ENCODE data around the gene PTPN4. TPM values are rescaled to one million over a fixed set of nuclear protein-coding genes. Genes with fewer than 3 reads are reported as not detected.
"Not testable (repeated sequence)": the region's sequence is repeated elsewhere in the genome, so short reads cannot be mapped to it uniquely, and the experiment has no call there.

PTPN4 gene
- total RNA-seq, 5 donors from 2014 or later (not counting 1 experiment from before 2014, with no cell fraction given) = 105 to 134 (median 126) TPM

DNA sequence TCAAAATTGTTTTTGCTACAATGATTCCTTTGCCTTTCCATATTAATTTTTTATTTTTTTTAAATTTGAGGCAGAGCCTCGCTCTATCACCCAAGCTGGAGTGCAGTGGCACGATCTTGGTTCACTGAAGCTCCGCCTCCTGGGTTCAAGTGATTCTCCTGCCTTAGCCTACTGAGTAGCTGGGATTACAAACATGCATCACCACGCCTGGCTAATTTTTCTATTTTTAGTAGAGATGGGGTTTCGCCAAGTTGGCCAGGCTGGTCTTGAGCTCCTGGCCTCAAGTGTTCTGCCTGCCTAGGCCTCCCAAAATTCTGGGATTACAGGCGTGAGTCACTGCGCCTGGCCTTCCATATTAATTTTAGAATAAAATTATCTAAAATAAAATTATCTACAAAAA lies 41.3 kb downstream of the PTPN4 start:
- Mint-ChIP-seq H3K9me3 (peaks cover 0 to 6% (median 0%) of the 10 kb centered on the region in 3 donors), H3K27ac (no peak overlapping the region), H3K4me3 (no peak overlapping the region), H3K27me3 (no peaks in the 10 kb centered on the region), H3K4me1 (peaks cover 74 to 86% (median 84%) of the 10 kb centered on the region in 3 donors), H3K36me3 (peaks cover 27% of the 10 kb centered on the region)
- no peak for DNase-seq
- POLR2A ChIA-PET = interaction anchor here in 1 of 2 donors (0.7 kb wide), 1 partner anchor 120 kb away, joined by 7 read pairs; no protein-coding TSS in a partner anchor
- Histone ChIP-seq H3K9me3 (no peaks in the 10 kb centered on the region), H3K27ac (ENCODE audit: low read length) (no peak overlapping the region), H3K4me3 (ENCODE audit: control insufficient read depth in 1 of 2, extremely low read depth in 1 of 2, low read length in 1 of 2) (no peak overlapping the region), H3K27me3 (replicated peaks in 1 of 2; ENCODE audit: control insufficient read depth in 2 of 2, extremely low read depth in 1 of 2, insufficient read depth in 2 of 2, low read length in 1 of 2) (no peaks in the 10 kb centered on the region), H3K4me1 (ENCODE audit: control insufficient read depth in 1 of 2, extremely low read depth in 1 of 2, insufficient read depth in 2 of 2, low read length in 2 of 2) (peaks cover 2 to 5% of the 10 kb centered on the region in 2 experiments), H3K36me3 (ENCODE audit: control insufficient read depth in 2 of 2, extremely low read depth in 1 of 2, insufficient read depth in 1 of 2, low read length in 1 of 2) (no peaks in the 10 kb centered on the region)
- CTCF ChIA-PET = interaction anchor here (0.7 kb wide), 2 partner anchors 18 to 219 kb away, joined by 3 to 4 read pairs; no protein-coding TSS in a partner anchor
- no peak for ATAC-seq (replicated peaks in 1 of 4)
- WGBS (ENCODE audit: insufficient coverage) = 97% methylated on average over 4 of the region's 7 CpGs

DNA sequence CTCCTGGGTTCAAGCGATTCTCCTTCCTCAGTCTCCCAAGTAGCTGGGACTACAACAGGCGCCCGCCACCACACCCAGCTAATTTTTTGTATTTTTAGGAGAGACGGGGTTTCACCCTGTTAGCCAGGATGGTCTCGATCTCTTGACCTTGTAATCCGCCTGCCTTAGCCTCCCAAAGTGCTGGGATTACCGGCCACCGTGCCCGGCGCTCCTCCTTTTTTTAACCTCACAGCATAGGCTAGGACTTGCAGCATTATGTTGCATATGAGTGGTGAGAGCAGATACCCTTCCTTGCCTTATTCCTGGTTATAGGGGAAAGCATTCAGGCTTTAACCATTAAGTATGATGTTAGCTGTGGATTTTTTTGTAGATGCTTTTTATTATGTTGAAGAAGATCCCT lies 42.3 kb downstream of the PTPN4 start:
- no CpG with 5 or more reads among the region's 10 CpGs for WGBS (ENCODE audit: insufficient coverage)
- H3K9me3 ChIP-seq; H3K36me3 ChIP-seq (ENCODE audit: control insufficient read depth in 2 of 2, extremely low read depth in 1 of 2, insufficient read depth in 1 of 2, low read length in 1 of 2); POLR2A ChIA-PET; H3K4me1 ChIP-seq (ENCODE audit: control insufficient read depth in 1 of 2, extremely low read depth in 1 of 2, insufficient read depth in 2 of 2, low read length in 2 of 2); H3K9me3 Mint-ChIP-seq; H3K4me3 ChIP-seq (ENCODE audit: control insufficient read depth in 1 of 2, extremely low read depth in 1 of 2, low read length in 1 of 2); H3K27me3 ChIP-seq (replicated peaks in 1 of 2; ENCODE audit: control insufficient read depth in 2 of 2, extremely low read depth in 1 of 2, insufficient read depth in 2 of 2, low read length in 1 of 2); H3K27ac Mint-ChIP-seq; ATAC-seq (replicated peaks in 1 of 4); DNase-seq; H3K27me3 Mint-ChIP-seq; H3K27ac ChIP-seq (ENCODE audit: low read length): not testable (repeated sequence)
- peak overlapping the region in 1 of 3 donors; percentile 12 for H3K4me3 Mint-ChIP-seq
- peaks cover 36% of the 10 kb centered on the region for H3K36me3 Mint-ChIP-seq
- CTCF ChIA-PET = interaction anchor here (0.7 to 1.5 kb wide), 2 partner anchors 33 to 161 kb away, joined by 3 to 6 read pairs; no protein-coding TSS in a partner anchor
- peaks cover 75 to 86% (median 82%) of the 10 kb centered on the region in 3 donors for H3K4me1 Mint-ChIP-seq

DNA sequence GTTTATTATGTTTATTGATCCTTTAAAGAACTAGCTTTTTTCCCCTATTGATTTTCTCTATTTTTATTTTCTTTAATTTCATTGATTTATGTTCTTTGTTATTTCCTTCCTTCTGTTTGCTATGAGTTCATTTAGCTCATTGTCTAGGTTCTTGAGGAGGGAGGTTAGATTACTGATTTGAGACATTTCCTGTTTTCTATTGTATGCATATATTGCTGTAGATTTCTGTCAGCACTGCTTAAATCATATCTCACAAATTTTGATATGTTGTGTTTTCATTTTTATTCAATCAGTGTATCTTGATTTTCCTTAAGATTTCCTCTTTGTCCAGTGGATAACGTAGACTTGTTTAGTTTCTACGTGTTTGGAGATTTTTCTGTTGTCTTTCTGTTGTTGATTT lies 43.4 kb downstream of the PTPN4 start:
- H3K27ac Mint-ChIP-seq = no peak overlapping the region
- H3K4me1 Mint-ChIP-seq = peaks cover 80 to 90% (median 87%) of the 10 kb centered on the region in 3 donors
- Histone ChIP-seq H3K27ac (ENCODE audit: low read length) (no peak overlapping the region), H3K4me3 (ENCODE audit: control insufficient read depth in 1 of 2, extremely low read depth in 1 of 2, low read length in 1 of 2) (no peak overlapping the region), H3K36me3 (ENCODE audit: control insufficient read depth in 2 of 2, extremely low read depth in 1 of 2, insufficient read depth in 1 of 2, low read length in 1 of 2) (no peaks in the 10 kb centered on the region), H3K4me1 (ENCODE audit: control insufficient read depth in 1 of 2, extremely low read depth in 1 of 2, insufficient read depth in 2 of 2, low read length in 2 of 2) (peaks cover 0 to 5% of the 10 kb centered on the region in 2 experiments), H3K9me3 (no peaks in the 10 kb centered on the region), H3K27me3 (replicated peaks in 1 of 2; ENCODE audit: control insufficient read depth in 2 of 2, extremely low read depth in 1 of 2, insufficient read depth in 2 of 2, low read length in 1 of 2) (no peaks in the 10 kb centered on the region)
- ChIA-PET CTCF (interaction anchor here (1.0 to 1.5 kb wide), 3 partner anchors 9 to 162 kb away, joined by 3 to 5 read pairs (median 3); no protein-coding TSS in a partner anchor), POLR2A (no interaction called here)
- peaks cover 35% of the 10 kb centered on the region for H3K36me3 Mint-ChIP-seq
- no peaks in the 10 kb centered on the region for H3K27me3 Mint-ChIP-seq
- no CpG with 5 or more reads among the region's 2 CpGs for WGBS (ENCODE audit: insufficient coverage)
- no peak for DNase-seq
- H3K4me3 Mint-ChIP-seq = peak overlapping the region in 1 of 3 donors; percentile 2
- H3K9me3 Mint-ChIP-seq = peaks cover 0 to 6% (median 3%) of the 10 kb centered on the region in 3 donors
- ATAC-seq (replicated peaks in 1 of 4) = no peak

DNA sequence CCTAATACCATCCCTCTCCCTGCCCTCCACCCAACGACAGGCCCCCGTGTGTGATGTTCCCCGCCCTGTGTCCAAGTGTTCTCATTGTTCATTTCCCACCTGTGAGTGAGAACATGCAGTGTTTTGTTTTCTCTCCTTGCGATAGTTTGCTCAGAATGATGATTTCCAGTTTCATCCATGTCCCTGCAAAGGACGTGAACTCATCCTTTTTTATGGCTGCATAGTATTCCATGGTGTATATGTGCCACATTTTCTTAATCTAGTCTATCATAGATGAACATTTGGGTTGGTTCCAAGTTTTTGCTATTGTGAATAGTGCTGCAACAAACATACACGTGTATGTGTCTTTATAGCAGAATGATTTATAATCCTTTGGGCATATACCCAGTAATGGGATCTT lies 44.7 kb downstream of the PTPN4 start:
- H3K9me3 Mint-ChIP-seq; H3K27me3 ChIP-seq (replicated peaks in 1 of 2; ENCODE audit: control insufficient read depth in 2 of 2, extremely low read depth in 1 of 2, insufficient read depth in 2 of 2, low read length in 1 of 2); H3K27me3 Mint-ChIP-seq; DNase-seq; POLR2A ChIA-PET; H3K4me1 ChIP-seq (ENCODE audit: control insufficient read depth in 1 of 2, extremely low read depth in 1 of 2, insufficient read depth in 2 of 2, low read length in 2 of 2); H3K27ac ChIP-seq (ENCODE audit: low read length); H3K36me3 ChIP-seq (ENCODE audit: control insufficient read depth in 2 of 2, extremely low read depth in 1 of 2, insufficient read depth in 1 of 2, low read length in 1 of 2); H3K4me3 Mint-ChIP-seq; H3K4me3 ChIP-seq (ENCODE audit: control insufficient read depth in 1 of 2, extremely low read depth in 1 of 2, low read length in 1 of 2); ATAC-seq (replicated peaks in 1 of 4); H3K9me3 ChIP-seq; H3K27ac Mint-ChIP-seq: not testable (repeated sequence)
- 90% methylated on average over 3 of the region's 6 CpGs for WGBS (ENCODE audit: insufficient coverage)
- CTCF ChIA-PET = interaction anchor here in 1 of 2 donors (0.6 kb wide), 1 partner anchor 1999 kb away, joined by 3 read pairs; no protein-coding TSS in a partner anchor
- Mint-ChIP-seq H3K36me3 (peaks cover 35% of the 10 kb centered on the region), H3K4me1 (peaks cover 81 to 88% (median 84%) of the 10 kb centered on the region in 3 donors)

DNA sequence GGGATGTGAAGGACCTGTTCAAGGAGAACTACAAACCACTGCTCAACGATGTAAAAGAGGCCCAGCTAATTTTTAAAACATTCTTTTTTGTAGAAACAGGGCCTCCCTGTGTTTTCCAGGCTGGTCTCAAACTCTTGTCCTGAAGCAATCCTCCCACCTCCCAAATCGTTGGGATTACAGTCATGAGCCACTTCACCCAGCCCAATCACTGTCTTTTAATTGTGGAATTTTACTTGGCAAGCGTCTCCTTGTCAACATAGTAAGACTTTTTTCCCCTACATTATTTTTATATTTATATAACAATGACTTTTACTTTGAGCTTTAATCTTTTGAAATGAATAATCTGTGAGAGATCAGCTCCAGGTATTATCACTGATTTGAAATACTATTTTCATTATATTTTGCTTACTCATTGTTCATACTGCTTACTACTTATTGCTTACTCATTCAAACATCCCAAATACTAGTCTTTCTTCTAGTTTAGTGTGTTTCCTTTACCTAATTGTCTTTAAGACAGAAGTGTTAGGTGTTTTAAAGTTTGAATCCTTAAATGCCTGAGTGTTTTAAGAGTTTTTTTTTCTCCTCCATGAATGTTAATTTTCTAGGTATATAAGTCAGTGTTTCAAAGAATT lies 48.9 kb downstream of the PTPN4 start:
- Mint-ChIP-seq H3K9me3 (peaks cover 0 to 6% (median 3%) of the 10 kb centered on the region in 3 donors), H3K36me3 (peaks cover 59% of the 10 kb centered on the region), H3K4me3 (no peak overlapping the region), H3K27ac (no peak overlapping the region), H3K27me3 (no peaks in the 10 kb centered on the region), H3K4me1 (peaks cover 56 to 62% (median 56%) of the 10 kb centered on the region in 3 donors)
- no peak for ATAC-seq (replicated peaks in 1 of 4)
- Histone ChIP-seq H3K9me3 (no peaks in the 10 kb centered on the region), H3K36me3 (ENCODE audit: control insufficient read depth in 2 of 2, extremely low read depth in 1 of 2, insufficient read depth in 1 of 2, low read length in 1 of 2) (peaks cover 0 to 14% of the 10 kb centered on the region in 2 donors), H3K4me3 (ENCODE audit: control insufficient read depth in 1 of 2, extremely low read depth in 1 of 2, low read length in 1 of 2) (no peak overlapping the region), H3K27me3 (replicated peaks in 1 of 2; ENCODE audit: control insufficient read depth in 2 of 2, extremely low read depth in 1 of 2, insufficient read depth in 2 of 2, low read length in 1 of 2) (no peaks in the 10 kb centered on the region), H3K27ac (ENCODE audit: low read length) (no peak overlapping the region), H3K4me1 (ENCODE audit: control insufficient read depth in 1 of 2, extremely low read depth in 1 of 2, insufficient read depth in 2 of 2, low read length in 2 of 2) (no peaks in the 10 kb centered on the region)
- ChIA-PET POLR2A (no interaction called here), CTCF (interaction anchor here in 1 of 2 donors (0.6 kb wide), 1 partner anchor 520 kb away, joined by 3 read pairs; no protein-coding TSS in a partner anchor)
- WGBS (ENCODE audit: insufficient coverage) = 83% methylated on average over 1 of the region's 3 CpGs
- no peak for DNase-seq

DNA sequence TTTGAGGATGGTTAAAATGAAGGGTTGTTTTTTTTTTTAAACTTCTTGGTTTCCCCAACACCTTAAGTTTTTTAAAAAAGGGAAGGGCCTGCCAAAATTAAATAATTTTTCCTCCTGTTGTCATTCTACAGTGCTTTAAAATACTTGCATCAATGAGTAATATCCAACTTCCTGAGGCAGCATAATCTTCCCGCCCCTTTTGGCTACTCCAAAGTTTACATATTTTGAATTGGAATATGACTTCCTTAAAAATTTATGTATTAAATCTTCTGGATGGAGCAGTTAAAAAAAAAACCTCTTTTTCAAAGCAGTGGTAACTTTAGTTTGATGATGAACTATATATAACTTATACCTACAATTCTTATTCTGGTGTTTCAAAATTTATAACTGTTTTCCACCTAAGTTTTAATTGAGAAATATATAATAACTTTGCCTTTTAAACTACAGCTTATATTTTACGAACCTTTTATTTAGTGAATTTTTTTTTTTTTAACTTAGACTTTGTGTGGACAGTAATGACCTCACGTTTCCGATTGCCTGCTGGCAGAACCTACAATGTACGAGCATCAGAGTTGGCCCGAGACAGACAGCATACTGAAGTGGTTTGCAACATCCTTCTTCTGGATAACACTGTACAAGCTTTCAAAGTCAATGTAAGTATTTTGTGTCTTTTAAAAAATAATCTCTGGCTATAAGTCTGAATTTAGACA lies 49.8 kb downstream of the PTPN4 start:
- no peak overlapping the region for H3K4me3 ChIP-seq (ENCODE audit: control insufficient read depth in 1 of 2, extremely low read depth in 1 of 2, low read length in 1 of 2)
- DNase-seq = no peak
- no peak overlapping the region for H3K27ac ChIP-seq (ENCODE audit: low read length)
- H3K36me3 ChIP-seq (ENCODE audit: control insufficient read depth in 2 of 2, extremely low read depth in 1 of 2, insufficient read depth in 1 of 2, low read length in 1 of 2) = peaks cover 0 to 15% of the 10 kb centered on the region in 2 donors
- H3K27me3 ChIP-seq (replicated peaks in 1 of 2; ENCODE audit: control insufficient read depth in 2 of 2, extremely low read depth in 1 of 2, insufficient read depth in 2 of 2, low read length in 1 of 2) = no peaks in the 10 kb centered on the region
- no peak overlapping the region for H3K4me3 Mint-ChIP-seq
- WGBS (ENCODE audit: insufficient coverage) = no CpG with 5 or more reads among the region's 6 CpGs
- peaks cover 0 to 6% (median 3%) of the 10 kb centered on the region in 3 donors for H3K9me3 Mint-ChIP-seq
- H3K36me3 Mint-ChIP-seq = peaks cover 60% of the 10 kb centered on the region
- ChIA-PET POLR2A (no interaction called here), CTCF (interaction anchor here in 1 of 2 donors (0.7 kb wide), 1 partner anchor 16 kb away, joined by 3 read pairs; no protein-coding TSS in a partner anchor)
- no peaks in the 10 kb centered on the region for H3K4me1 ChIP-seq (ENCODE audit: control insufficient read depth in 1 of 2, extremely low read depth in 1 of 2, insufficient read depth in 2 of 2, low read length in 2 of 2)
- H3K27ac Mint-ChIP-seq = no peak overlapping the region
- no peaks in the 10 kb centered on the region for H3K9me3 ChIP-seq
- H3K27me3 Mint-ChIP-seq = no peaks in the 10 kb centered on the region
- peaks cover 53 to 60% (median 55%) of the 10 kb centered on the region in 3 donors for H3K4me1 Mint-ChIP-seq
- no peak for ATAC-seq (replicated peaks in 1 of 4)
